GM18858 (cell line): Measurements from ENCODE around the gene PRRC2B.

Experiments
- ATAC-seq: cut with Tn5 transposase; IDR thresholded peaks from one replicate; pipeline ENCODE4 v1.9.1; 2021; ENCODE audit not compliant: unreplicated experiment

PRRC2B gene

DNA sequence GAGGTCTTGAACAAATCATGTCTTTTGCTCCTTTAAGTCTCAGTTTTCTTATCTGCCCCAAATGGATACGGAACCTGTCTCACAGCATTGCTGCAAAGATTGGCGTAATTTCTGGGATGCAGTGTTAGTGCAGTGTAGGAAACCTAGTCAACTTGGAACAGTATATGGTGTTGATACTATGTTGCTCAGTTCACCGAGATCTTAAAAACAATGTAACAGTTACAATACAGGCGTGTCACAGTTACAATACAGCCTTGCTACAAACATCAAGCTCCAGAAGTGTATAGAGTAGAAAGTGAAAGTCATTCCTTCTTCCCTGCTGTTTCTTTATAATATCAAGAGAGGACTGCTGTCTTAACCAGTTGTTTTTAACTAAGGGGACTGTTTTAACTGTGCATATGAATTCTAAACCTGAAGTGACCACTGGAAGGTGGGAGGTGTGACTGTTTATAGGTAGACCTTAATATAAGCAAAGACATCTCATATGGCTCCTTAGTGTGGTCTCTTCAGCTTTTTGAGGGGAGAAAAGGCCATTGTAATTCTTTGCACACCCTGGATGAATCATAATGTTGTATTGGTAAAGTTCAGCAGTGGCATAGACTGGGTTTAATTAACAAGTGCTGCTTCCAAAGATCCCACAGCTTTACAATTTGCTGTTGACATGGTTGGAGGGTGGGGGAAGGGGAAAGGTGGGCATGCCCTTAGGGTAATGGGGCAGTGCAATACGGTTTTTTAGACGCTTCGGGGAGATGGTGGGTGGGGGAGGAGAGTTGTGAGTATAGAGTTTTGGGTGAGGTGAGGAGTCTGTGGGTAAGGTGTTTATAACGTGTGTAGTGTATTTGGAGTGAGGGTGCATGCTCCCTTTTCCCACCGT lies 12.9 kb downstream of the PRRC2B start:
- ATAC-seq = no peak

DNA sequence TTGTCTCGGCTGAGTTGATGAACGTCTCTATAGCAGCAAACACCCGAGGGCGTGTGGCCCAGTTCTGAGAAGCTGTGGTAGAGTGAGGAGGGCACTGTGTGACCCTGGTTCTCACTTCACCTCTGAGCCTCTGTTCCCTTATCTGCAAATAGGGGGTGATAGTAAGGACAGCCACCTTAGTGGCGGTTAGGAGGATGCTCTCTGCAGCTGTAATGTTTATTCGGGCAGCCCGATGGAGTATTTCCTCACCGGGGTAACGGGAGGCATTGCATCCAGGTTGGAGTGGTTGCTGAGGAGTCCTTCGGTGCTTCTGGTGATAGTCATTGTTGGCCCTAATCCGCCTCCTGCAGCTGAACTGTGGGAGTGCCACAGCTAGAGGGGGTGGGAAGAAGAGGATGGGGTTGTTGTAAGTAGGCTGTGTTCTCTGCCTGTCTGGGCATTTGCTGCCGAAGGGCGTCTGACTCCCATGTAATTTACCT lies 13.9 kb downstream of the PRRC2B start:
- ATAC-seq = no peak

DNA sequence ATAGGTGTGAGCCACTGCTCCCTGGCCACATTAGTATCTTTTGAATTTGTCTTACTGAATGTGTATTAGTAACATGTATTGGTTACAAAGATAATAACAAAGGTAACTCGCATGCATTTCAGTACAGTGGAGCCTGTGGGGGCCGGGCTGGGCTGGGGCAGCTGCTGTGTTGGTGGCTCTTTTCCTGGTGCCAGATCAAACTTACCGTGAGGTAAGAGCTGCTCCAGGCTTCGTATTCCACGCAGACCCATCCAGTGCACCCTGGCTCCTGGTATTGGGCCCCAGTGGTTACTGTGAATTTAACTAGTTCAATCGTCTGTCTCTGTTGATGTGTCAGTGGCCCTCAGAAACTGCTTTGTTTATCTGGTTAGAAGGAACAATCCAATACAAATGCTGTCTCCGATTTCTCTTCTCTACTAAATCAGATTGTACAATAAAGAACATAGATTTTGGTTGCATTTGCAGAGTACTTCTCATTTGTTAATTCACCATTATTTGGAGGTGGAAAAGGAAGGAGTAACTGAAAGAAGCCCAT lies 15.6 kb downstream of the PRRC2B start:
- no peak for ATAC-seq

DNA sequence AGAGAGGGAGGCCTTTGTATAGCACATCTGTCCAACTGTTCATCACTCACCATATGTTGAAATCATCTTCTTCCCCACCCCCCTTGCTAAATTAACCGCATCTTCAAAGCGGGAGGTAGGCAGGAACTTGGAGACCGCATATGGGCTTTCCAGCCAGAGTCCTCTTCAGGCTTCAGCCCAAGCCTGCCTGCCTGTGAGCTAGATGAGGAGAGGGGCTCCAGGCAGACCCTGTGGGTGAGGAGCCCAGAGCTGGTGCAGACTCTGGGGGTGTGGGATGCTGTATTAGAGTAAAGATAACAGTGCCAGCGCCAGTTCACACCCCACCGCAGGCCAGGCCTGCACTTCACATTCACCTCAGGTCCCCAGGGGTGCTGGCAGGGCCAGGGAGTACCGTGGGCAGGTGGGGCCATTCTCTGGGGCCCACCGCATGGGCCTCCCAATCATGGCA lies 16.2 kb downstream of the PRRC2B start:
- ATAC-seq = no peak

DNA sequence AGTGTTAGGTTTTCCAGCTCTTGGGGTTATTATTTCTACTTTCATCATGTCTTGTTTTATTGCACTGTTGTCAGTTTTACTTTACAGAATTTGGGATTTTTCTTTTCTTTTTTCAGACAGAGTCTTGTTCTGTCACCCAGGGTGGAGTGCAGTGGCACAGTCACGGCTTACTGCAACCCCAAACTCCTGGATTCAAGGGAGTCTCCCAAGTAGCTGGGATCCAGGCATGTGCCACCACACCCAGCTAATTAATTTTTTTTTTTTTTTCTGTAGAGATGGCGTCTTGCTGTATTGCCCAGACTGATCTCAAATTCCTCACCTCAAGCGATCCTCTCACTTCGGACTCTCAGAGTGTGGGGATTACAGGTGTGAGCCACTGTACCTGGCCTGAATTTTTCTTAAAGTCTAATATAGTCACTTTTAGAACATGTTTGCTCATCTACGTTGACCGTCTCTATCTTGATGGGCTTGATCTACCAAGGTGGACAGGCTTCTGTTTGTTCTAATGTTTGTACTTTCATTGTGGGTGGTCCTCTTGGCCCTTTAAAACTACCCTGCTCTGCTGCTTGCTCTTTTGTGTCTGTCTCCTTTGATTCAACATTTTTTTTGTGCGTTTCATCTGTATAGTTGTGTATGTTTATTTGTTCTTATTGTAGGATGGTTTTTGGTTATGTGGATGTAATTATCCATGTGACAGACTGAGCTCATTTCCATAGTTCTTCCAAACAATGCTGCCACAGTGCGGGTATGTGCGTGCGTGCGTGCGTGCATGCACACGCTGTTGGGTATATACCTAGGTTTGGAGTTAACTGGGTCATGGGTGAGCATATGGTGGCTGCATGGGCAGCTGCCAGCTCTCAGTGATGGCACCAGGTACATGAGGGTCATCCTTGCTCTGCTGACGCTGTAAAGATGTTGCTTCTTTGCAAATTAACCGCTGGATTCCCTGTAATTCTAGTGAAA lies 18.1 kb downstream of the PRRC2B start:
- no peak for ATAC-seq

DNA sequence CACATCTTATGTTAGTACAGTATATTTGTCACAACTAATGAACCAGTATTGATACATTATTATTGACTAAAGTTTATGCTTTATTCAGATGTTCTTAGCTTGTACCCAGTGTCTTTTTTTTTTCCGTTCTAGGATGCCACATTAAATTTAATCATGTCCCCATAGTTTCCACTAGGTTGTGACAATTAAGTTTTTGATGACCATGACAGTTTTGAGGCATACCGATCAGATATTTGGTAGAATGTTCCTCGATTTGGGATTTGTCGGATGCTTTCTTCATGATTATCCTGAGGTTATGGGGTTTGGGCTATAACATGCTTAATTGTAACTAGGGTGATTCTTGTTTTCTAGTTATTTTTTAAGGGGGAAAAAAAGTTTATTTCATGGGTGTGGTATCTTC lies 22.6 kb downstream of the PRRC2B start:
- ATAC-seq = no peak

DNA sequence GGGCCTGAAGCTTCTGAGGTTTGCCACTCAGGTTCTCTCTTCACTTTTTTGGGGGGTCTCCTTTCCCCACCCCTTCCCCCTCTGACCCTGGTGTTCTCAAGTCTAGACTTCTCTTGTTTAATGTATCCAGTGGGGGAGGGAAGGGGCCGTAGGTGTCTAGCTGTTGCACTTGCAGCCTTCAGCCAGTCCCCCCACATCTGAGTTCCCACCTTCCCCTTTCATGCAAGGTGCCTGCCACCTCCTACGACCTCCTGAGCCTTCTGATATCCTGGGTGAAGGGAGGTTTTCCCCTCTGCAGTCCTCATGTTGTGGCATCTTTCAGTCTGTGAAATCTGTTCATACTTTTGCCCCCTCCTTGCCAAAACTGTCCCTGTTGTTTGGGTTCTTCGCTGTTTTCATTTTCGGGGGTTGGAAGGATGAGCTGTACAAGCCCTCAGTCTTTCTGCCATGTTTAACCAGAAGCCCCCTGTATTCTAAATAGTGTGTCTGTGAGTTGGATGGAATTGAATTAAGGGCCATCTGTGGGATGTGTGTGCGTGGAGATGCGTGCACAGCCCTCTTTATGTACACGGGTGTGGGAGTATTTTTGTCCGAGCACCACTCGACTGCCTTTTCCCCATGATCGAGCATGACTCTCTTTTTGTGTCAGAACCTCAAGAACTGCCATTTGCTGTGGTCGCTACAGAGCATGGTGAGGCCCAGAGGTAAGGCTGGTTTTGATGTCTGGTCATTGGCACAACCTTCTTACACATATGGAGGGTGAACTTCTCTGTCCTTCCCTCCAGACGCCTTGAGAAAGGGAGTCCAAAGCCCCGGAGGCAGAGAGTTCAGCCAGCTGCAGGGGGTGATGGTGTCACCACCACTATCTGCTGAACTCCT lies 23.6 kb downstream of the PRRC2B start:
- no peak for ATAC-seq

DNA sequence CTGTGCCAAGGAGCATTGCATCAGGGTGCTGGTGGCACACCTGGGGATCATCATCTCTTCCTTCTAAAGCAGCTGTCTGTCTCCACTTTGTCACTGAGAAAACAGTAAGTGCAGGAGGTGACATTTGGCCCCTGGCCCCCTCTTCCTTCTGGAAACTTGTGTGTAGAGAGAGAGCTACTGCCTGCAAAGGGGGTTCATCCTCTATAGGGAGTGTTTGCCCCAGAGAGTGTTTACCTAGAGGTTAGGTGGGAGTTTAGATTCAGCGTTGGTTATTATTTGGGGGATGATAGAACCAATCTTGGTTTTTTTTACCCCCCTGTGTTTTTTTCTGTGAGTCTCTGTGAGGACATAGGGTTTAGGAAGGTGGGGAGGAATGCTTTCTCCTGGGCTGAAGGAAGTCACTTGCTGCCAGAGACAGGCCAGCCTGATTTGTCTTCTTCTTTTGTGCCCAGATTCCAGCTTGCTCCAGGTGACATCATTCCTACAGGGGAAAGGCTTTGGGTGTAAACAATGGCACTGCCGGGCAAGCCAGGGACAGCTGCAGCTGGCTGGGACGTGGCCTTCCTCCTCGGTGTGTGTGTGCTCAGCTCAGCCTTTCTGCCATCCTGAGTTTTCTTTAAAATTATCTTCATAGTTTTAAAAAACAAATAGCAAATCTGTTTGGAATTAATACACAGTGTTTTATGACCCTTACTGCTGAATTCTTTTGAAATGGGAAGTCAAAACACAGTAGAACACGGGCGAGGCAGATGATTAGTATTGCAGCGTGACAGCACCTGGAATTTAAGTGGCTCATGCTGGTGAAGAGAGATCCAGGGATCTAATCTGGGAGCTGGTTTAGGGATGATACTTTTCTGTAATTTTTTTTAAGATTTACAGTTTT lies 24.5 kb downstream of the PRRC2B start:
- ATAC-seq = no peak

DNA sequence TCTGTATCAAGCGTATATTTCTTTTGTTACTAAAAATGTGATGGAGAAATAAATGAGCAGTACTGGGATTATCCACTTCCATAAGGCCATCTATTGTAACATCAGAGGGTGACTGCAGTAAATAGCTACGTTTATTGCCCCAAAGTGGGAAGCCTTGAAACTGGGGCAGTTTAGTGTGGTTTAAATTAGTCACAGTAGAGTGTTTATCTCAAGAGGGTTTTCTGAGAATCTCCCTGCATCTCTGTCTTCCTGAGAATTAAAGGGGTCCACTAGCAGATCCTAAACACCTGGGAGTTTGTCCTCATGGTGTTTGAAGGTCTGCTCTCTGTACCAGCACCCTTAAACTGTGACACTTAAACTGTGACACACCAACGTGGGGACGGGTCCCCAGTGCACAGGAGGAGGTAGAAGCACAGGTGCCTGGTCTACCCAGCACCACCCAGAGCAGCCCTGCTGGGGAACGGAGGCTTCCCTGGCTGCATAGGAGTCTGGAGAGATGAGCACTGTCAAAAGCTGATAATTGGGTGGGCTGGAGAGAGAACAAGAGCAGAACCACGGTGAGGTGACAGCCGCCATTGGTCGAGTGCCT lies 25.2 kb downstream of the PRRC2B start:
- ATAC-seq = no peak

DNA sequence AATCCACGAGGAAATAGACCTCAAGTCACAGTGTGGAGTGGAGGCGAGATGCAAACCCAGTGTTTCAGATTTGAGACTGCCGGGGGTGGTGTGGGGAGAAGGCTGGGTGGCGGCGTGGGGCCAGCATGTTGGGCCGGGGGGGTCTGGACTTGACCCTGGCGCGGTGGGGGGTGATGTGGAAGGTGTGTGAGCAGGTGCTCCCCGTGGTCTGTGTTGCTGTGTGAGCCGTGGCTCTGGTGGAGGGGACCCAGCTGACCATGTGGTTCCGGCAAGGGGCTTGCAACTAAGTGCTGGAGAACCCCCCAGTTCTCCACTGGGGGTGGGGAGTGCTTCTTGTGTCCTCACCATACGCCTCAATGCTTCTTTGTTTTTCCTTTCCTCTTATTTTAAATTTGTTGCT lies 25.8 kb downstream of the PRRC2B start:
- ATAC-seq = no peak

DNA sequence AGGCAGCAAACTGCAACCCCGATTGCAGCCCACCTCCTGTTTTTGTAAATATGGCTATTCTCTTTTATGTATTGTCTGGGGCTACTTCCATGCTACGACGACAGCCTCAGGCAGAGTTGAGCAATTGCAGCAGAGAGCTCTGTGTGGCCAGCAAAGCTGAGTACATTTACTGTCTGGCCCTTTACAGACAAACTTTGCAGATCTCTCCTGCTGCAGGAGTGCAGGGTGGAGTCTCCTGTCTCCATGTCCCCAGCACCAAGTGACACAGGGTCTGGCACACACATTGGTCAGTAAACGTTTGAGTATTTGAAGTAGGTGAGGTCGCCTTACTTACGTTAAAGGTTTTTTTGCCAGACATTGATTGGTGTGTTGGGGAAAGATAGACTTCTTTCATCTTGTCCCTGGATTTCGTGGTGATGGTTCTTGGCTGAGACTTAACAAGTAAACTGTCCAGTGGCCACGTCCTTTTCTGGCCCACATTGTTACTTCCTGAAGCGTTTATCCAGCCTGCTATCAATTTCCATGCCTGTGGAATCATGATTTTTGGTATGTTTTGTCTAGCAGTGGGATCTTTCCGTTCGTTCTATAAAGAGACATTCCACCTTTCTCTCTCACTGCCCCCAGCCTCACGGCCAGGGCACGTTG lies 27.2 kb downstream of the PRRC2B start:
- no peak for ATAC-seq

DNA sequence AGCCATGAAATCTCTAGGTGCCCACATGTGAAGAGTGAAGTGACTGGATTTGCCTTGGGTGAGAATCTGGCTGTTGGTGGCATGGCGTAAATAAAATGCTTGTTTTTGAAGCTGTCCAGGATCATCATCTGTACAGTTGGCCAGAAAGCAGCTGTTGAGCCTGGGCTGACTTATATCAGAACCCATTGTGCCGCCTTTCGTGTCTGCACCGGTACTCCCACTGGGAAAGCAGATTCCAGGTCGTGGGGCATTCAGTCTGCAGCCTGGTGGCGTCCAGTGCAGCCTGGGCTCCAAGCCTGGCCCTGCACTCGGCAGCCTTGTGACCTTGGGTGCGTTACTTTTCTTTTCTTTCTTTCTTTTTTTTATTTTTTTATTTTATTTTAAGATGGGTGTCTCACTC lies 27.8 kb downstream of the PRRC2B start:
- ATAC-seq = no peak

DNA sequence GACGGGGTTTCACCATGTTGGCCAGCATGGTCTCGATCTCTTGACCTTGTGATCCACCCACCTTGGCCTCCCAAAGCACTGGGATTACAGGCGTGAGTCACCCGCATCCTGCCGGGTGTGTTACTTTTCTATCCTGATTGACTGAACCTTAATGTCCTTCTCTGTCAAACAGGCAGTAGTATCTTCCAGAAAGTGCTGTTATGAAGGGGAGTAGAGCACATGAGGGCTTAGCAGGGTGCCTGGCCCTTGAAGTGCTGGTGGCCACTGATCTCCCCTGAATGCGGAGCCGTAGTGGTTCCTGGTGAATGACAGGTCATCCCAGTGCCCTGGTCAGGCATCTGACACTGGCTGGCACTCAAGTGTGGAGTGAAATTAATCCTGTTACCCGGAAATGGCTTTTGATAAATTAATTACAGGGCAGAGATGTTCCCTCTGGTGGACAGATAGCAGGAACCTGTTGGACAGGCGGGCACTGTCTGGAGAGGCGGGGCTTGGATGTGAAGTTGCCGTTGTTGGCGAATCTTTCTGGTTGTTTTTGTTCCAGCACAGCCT lies 28.4 kb downstream of the PRRC2B start:
- ATAC-seq = no peak

DNA sequence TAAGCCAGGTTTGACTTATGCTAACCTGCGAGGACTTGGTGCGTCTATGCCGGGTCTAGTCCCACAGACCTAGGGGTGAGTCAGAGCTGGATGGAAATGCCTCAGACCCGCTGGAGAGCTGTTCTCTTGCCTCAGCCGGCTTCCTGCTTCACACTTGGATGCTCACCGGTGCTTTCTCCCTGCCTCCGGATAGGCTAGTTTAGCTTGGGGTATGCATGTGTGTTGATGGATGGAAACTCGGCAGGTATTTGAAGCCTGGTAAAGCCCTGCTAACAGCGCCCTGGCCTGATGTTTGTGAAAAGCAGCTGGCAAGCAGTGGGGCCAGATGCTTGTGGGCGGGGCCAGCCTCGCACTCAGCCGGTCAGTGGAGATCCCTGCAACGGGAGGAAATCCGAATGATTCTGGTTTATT lies 29.3 kb downstream of the PRRC2B start:
- no peak for ATAC-seq

DNA sequence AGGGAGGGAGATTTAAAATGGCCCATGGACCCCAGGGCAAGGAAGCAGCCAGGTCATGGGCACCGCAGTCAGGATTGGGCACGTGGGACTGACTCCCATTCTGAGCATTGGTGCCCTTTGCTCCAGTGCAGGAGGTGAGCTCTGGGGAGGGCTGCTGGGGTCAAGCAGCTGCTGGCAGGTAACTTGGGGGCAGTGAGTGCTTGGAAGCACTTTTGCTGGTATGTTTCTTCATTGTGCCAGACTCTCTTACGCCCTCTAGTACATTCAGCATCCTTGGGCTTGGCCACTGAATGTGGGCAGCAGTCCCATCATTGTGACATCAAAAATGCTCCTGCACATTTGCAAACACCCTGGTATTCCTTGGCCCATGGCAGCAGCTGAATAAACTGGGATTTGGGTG lies 32.7 kb downstream of the PRRC2B start:
- no peak for ATAC-seq

DNA sequence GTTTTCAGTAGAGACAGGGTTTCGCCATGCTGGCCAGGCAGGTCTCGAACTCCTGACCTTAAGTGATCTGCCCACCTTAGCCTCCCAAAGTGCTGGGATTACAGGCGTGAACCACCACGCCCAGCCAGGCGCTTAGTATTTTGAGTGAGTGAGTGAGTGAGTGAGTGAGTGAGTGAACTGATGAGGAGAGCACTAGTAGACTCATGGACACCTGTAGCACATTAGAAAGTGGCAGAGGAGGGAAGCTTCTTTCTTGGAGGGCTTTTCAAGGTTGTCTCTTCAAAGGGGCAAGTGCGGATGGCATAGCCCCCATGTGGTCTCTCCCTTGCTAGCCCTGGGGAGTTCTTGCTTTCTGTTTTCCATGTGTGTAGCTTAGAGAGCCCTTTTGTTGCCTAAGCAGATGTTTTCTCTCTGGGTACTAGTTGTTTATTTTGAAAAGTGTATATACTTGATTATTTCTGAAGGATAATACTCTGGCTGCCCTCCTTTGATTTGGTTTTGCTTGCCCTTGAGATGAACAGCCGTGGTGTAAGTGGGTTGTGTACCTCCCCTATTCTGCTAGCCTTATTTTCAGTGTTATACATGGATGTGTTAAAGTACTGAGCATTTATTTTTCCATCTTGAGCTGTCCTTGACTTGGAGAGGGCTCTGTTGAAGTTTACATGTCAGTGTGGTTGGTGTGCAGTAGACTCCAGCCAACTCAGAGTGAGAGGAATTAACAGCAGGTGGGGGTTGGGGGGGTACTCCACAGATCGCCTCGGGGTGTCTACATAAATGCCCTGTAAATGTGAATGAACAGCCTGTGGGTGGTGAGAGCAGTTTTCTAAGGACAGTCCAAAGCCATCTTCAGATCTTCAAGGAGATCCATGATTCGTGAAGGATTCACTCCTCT lies 35.5 kb downstream of the PRRC2B start:
- no peak for ATAC-seq

DNA sequence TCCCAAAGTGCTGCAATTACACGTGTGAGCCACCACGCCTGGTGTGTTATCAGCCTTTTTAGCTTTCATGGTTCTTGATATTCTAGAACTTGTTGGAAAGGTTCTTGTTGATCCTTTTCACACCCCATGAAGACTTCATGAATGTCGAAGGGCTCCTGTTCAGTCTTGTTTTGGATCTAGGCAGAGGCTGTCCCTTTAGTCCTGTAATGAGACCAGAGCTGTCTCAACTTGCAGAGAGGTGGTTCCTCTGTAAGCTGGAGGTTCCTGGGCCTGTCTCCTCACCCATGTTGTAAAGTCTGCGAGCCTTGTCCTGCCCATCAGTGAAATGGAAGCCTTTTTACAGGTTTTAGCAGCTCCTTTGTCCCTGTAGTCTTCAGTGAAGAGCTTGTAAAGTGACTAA lies 38.2 kb downstream of the PRRC2B start:
- ATAC-seq = no peak
